Stimulated activated CD4-positive, alpha-beta T cell treated with anti-CD3 and anti-CD28 coated beads, Interleukin-1b, Interleukin-23, amount 100 ng/mL, for 1 hour (primary cell): ENCODE data around the gene MTERF2.

Experiments
- DNase-seq, 2 donors: peaks; one replicate each; pipeline ENCODE4 v3.0.0-alpha.2; 2020; ENCODE audit warnings: low read depth in 2 of 2

MTERF2 gene

GRCh38 chr12:106953352-106954250 lies 33.3 kb downstream of the MTERF2 start:
- DNase-seq: no peak

DNA sequence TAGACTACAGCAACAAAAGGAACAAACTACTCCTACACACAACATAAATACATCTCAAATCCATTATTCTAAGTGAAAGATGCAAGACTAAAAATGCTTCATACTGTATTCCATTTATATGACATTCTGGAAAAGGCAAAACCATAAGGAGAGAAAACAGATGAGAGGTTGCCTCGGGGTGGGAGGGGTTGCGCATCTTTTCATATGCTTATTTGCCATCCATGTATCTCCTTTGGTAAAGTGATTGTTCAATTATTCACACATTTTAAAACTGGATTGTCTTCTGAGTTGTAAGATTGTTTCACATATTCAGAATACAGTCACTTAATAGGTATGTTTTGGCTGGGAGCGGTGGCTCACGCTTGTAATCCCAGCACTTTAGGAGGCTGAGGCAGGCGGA lies 36.4 kb downstream of the MTERF2 start:
- DNase-seq: no peak

- DNase-seq: no peak
Measured at GRCh38 chr12:106947461-106947860, 39.5 kb downstream of the MTERF2 start.

DNA sequence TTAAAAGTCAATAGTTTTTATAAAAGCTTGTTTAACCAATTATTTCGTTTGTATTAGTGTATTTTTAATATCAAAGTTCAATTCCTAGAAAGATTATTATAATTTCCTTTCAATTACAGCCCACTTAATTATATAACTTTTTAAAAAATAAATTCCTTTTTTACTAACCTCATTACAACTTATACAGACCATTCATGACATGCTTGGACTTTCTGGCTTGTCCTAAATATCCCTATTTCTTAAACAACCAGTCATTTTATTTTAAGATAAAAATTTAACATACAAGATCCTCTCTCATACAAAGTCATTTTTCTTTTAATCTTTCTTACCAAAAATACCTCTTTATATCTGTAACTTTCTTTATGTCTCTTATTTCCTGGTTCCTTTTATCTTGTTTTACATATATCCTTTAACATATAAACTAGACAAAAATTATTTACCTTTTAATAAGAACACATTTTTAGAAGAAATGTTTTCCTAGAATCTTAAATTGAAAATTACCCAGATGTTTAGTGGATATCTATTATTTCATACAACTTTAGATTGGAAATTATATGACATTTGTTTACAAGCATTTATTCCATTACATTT lies 41.6 kb downstream of the MTERF2 start:
- DNase-seq: no peak

DNA sequence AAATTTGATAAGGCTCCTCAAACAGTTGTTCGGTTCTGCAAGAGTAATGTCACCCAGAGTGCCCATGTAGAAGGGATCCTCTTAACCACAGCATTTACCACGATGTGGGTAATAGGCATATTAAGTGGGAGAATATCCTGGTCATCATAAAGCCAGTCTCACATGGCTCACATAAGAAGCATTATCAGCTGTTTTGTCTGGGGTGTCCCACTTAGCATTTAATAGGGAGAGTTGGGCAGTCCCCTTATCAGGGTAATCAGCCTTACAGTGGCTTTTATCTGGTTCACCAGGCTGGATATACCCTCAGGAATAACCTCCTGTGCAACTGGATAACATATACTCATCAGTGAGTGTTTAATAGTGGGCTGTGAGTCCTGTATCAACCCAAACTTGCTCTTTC lies 44.2 kb downstream of the MTERF2 start:
- DNase-seq: no peak

GRCh38 chr12:106941481-106942156 lies 45.3 kb downstream of the MTERF2 start:
- no peak for DNase-seq

DNA sequence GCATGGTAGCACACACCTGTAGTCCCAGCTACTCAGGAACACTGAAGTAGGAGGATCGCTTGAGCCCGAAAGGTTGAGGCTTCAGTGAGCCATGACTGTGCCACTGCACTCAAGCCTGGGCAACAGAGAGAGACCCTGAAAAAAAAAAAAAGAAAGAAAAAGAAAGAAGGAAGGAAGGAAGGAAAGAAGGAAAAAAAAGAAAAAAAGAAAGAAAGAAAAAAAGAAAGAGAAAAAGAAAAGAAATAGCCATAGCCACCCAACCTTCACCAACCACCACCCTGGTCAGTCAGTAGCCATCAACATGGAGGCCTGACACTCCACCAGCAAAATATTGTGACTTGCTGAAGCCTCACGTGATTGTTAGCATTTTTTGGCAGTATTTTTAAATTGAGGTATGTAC lies 52.7 kb downstream of the MTERF2 start:
- no peak for DNase-seq
